ENCODE results near the gene ANAPC13.

The ANAPC13 gene

GRCh38 chr3:134482622-134483021, 3.2 kb downstream of the ANAPC13 start:
- no peak for DNase-seq (ENCODE audit: low read depth)

GRCh38 chr3:134481166-134481565, 4.6 kb downstream of the ANAPC13 start:
- DNase-seq (ENCODE audit: low read depth): no peak

- no peak for DNase-seq (ENCODE audit: low read depth)
Measured at GRCh38 chr3:134480546-134480945, 5.2 kb downstream of the ANAPC13 start.

- no peak for DNase-seq (ENCODE audit: low read depth)
Measured at GRCh38 chr3:134477938-134478337, 7.8 kb downstream of the ANAPC13 start.

- DNase-seq (ENCODE audit: low read depth): no peak
Measured at GRCh38 chr3:134477002-134477401, 8.8 kb downstream of the ANAPC13 start.

GRCh38 chr3:134476306-134476705, 9.5 kb downstream of the ANAPC13 start:
- no peak for DNase-seq (ENCODE audit: low read depth)

- no peak for DNase-seq (ENCODE audit: low read depth)
Measured at GRCh38 chr3:134474956-134475355, 10.8 kb downstream of the ANAPC13 start.

- peak; percentile 76 for DNase-seq (ENCODE audit: low read depth)
Measured at GRCh38 chr3:134473868-134474546, 11.8 kb downstream of the ANAPC13 start.

GRCh38 chr3:134472831-134473230, 13.0 kb downstream of the ANAPC13 start:
- no peak for DNase-seq (ENCODE audit: low read depth)

- DNase-seq (ENCODE audit: low read depth): no peak
Measured at GRCh38 chr3:134471521-134472193, 14.1 kb downstream of the ANAPC13 start.

GRCh38 chr3:134468519-134468918, 17.3 kb downstream of the ANAPC13 start:
- no peak for DNase-seq (ENCODE audit: low read depth)

- no peak for DNase-seq (ENCODE audit: low read depth)
Measured at GRCh38 chr3:134466331-134466730, 19.5 kb downstream of the ANAPC13 start.

- DNase-seq (ENCODE audit: low read depth): no peak
Measured at GRCh38 chr3:134464689-134465365, 21.0 kb downstream of the ANAPC13 start.

- no peak for DNase-seq (ENCODE audit: low read depth)
Measured at GRCh38 chr3:134464064-134464688, 21.6 kb downstream of the ANAPC13 start.

GRCh38 chr3:134463676-134464063, 22.1 kb downstream of the ANAPC13 start:
- DNase-seq (ENCODE audit: low read depth): no peak

GRCh38 chr3:134462331-134462941, 23.3 kb downstream of the ANAPC13 start:
- no peak for DNase-seq (ENCODE audit: low read depth)

- no peak for DNase-seq (ENCODE audit: low read depth)
Measured at GRCh38 chr3:134460965-134461364, 24.8 kb downstream of the ANAPC13 start.

- DNase-seq (ENCODE audit: low read depth): no peak
Measured at GRCh38 chr3:134459562-134459961, 26.2 kb downstream of the ANAPC13 start.

- DNase-seq (ENCODE audit: low read depth): no peak
Measured at GRCh38 chr3:134458406-134458945, 27.3 kb downstream of the ANAPC13 start.

GRCh38 chr3:134457376-134458074, 28.3 kb downstream of the ANAPC13 start:
- DNase-seq (ENCODE audit: low read depth): no peak

GRCh38 chr3:134453631-134454030, 32.2 kb downstream of the ANAPC13 start:
- no peak for DNase-seq (ENCODE audit: low read depth)
